DMS 273 (cell line): ENCODE data around the gene SPN.
"Not testable (repeated sequence)": the region's sequence is repeated elsewhere in the genome, so short reads cannot be mapped to it uniquely, and the experiment has no call there.

Source experiments
- DNase-seq: peaks from one replicate; lab custom pipeline; 2025; ENCODE audit not compliant: unreplicated experiment; lab: John Stamatoyannopoulos, UW

Gene SPN

DNA sequence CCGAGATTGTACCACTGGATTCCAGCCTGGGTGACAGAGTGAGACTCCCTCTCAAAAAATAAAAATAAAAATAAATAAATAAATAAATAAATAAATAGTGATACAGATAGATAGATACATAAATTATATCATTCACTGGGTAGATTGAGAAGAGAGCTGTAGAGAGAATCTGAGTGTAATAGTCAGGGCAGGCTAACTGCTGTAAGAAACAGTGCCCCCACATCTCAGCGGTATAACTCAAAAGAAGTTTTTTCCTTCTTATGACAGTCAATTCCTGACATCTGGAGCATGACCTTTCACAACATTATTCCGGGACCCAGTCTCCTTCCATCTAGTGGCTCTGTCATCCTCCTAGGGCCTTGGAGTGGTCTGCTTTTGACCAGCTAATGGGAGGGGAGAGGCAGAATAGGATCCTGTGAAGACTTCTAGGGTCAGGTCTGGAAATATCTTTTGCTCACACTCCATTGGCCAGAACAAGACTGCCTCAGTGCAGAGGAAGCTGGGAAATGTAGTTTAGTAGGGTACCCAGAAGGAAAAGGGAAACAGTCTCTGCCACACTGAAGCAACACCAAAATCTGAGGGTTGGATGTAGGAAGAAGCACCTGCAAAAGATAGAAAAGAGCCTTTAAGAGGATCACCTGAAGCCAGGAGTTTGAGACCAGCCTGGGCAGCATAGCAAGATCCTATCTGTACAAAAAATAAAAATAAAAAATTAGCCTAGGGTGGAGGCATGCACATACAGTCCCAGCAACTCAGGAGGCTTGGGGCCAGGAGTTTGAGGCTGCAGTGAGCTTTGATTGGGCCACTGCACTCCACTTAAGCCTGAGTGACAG lies 13.0 kb downstream of the SPN start:
- peak; percentile 76 for DNase-seq

DNA sequence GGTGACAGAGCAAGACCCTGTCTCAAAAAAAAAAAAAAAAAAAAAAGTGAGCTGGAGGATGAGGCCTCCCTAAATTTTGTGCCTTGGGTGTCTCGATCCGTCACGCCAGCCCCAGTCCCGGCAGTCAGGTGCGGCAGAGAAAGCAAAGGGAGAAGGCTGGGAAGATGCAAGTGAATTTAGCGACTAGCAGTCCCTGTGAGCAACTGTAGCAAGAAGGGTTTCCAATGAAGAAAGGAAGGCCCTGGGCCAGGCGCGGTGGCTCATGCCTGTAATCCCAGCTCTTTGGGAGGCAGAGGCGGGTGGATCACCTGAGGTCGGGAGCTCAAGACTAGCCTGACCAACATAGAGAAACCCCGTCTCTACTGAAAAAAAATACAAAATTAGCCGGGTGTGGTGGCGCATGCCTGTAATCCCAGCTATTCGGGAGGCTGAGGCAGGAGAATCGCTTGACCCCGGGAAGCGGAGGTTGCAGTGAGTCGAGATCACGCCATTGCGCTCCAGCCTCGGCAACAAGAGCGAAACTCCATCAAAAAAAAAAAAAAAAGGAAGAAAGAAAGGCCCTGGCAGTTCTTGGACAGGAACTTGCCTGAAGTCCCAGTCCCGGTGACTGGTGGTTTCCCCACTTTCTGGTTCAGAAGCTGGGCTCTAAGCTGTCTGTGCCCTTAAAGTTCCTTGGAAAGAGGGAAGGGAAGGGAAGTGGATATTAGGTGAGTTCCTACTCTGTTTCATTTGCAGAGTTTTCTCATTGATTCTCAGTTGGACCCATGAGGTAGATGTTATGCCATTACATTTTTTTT lies 14.1 kb downstream of the SPN start:
- no peak for DNase-seq

DNA sequence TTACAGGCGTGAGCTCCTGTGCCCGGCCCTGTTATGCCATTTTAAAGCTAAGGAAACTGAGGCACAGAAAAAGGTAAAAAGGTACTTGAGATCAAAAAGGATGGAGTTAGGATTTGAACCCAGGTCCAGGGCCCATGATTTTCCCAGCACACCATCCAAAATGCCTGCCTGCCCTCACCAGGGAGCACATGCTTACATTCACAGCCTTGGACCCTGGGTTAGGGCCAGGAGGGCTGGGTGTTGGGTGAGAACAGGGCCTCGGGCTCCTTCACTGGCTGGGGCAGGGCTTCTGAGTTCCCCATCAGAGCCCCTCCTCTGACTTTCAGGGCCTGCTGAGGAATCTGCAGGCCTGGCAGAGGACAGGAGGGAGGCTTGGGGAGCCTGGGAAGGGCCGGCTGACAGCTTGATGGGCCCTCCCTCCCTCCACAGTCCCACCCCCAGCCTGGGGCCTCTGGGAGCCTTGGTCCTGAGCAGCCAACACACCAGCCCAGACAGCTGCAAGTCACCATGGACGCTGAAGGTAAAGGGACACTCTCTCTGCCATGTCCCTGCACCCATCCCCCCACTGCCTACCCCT lies 15.7 kb downstream of the SPN start, which contains the start of gene QPRT:
QPRT (plus strand) TSS at position 490 of the 577 bp plus-strand sequence; CDS start at position 508, 18 bp downstream.
- peak; percentile 91 for DNase-seq

DNA sequence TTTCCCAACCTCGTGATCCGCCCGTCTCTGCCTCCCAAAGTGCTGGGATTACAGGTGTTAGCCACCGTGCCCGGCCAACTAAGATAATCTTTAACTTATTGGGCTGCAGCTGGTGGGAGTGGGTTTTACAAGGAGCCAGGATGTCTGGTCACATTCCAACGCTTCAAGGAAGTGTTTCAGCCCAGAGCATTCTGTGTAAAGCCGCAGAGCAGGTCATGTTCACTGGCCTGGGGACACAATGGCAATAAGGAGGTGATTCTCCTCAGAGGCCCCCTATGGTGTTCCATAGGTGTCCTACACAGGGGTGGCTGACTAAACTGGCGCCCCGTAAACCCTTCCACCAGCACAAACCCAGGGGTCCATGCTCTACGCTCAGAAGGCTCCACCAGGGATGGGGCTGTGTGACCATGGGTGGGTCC lies 17.1 kb downstream of the SPN start:
- DNase-seq = peak; percentile 30

DNA sequence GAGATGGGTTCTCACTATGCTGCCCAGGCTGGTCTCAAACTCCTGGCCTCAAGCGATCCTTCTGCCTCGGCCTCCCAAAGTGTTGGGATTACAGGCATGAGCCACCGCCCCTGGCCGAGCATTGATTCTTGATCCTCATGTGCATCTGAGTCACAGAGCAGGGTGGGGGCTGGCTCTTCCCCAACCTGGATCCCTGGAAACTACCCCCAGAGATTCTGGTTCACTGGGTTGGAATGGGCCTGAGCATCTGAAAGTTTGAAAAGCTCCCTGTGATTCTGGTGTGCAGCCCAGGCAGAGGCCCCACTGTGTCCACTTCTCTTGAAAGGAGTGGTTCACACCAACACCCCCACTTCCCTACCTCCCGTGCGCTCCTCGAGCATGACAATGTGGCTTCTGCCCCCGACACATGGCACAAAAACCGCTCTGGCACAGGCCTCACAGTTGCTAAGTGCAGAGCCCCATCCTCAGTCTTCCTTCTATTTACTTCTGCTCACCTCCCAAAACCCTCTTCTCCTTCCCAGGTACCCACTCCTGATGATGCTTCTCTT lies 20.6 kb downstream of the SPN start:
- DNase-seq = no peak

GRCh38 chr16:29684679-29685078 lies 21.6 kb downstream of the SPN start:
- no peak for DNase-seq

DNA sequence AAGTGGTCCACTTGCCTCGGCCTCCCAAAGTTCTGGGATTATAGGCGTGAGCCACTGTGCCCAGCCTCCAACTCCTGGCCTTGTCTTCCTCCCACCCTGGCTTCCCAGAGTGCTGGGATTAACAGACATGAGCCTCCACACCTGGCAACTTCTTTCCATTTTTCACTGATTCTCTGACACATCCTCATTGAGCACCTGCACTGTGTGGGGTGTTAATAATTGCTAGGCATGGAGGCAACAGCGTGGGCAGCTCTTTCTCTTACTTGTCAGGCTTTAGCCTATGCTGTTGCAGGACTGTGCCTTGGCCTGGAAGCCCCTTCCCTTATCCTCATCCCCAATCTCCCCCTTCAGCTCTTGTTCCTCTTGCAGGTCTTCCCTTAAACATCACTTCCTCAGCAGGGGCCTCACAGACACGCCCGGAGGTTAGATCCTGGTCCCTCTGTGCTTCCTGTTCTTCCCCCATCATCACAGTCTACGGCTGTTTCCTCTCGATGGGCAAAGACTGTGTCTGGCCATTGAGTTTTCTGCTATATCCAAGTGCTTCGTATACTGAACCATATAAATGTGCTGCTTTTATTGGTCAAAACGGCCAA lies 23.8 kb downstream of the SPN start:
- DNase-seq = no peak

DNA sequence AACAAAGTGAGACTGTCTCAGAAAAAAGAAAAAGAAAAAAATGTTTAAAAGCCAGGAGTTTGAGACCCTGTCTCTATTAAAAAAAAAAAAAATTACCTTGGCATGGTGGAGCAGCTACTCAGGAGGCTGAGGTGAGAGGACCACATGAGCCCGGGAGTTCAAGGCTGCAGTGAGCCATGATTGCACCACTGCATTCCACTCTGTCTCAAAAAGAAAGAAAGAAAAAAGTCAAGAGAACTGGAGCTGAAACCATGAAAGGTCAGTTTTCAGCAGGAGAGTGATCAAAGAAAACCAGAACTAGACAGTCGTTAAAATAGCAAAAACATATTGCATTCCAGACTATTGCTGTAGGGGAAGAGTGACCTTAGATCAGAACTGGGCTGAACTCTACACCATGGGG lies 24.7 kb downstream of the SPN start:
- DNase-seq = no peak

GRCh38 chr16:29688172-29688571 lies 25.1 kb downstream of the SPN start:
- no peak for DNase-seq

GRCh38 chr16:29689490-29690351 lies 26.7 kb downstream of the SPN start:
- not testable (repeated sequence) for DNase-seq

GRCh38 chr16:29692606-29693005 lies 29.6 kb downstream of the SPN start:
- not testable (repeated sequence) for DNase-seq

GRCh38 chr16:29694384-29695195 lies 31.5 kb downstream of the SPN start:
- DNase-seq = peak; percentile 70

DNA sequence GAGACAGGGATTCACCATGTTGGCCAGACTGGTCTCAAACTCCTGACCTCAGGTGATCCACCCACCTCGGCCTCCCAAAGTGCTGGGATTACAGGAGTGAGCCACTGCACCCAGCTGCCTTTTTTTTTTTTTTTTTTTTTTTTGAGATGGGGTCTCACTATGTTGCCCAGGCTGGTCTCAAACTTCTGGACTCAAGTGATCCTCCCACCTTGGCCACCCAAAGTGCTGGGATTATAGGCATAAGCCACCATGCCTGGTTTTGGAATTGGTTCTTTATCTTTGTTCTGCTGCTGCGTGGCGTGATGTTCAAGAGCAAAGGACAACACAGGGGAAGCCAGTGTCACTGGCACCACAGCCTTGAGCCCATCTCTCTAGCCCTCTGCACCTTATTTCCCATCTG lies 32.6 kb downstream of the SPN start:
- DNase-seq = not testable (repeated sequence)

- no peak for DNase-seq
These were observed 33.9 kb downstream of the SPN start for GRCh38 chr16:29696881-29697331.

GRCh38 chr16:29697391-29697790 lies 34.3 kb downstream of the SPN start:
- no peak for DNase-seq

DNA sequence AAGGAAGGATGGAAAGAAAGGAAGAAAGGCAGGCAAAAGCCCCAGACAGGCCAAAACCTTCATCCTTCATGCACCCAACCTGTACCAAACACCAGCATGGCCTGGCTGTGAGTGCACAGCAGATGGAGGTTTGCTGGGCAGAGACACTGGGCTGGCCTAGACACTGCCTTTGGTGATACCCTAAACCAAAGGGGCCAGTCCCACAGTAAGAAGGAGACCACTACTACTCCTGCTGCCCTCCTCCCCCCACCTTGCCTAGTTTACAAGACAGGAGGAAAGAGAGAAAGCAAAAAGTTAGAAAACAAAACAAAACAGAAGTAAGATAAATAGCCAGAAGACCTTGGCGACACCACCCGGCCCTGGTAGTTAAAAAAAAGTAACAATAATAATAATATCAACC lies 35.0 kb downstream of the SPN start:
- DNase-seq = no peak

DNA sequence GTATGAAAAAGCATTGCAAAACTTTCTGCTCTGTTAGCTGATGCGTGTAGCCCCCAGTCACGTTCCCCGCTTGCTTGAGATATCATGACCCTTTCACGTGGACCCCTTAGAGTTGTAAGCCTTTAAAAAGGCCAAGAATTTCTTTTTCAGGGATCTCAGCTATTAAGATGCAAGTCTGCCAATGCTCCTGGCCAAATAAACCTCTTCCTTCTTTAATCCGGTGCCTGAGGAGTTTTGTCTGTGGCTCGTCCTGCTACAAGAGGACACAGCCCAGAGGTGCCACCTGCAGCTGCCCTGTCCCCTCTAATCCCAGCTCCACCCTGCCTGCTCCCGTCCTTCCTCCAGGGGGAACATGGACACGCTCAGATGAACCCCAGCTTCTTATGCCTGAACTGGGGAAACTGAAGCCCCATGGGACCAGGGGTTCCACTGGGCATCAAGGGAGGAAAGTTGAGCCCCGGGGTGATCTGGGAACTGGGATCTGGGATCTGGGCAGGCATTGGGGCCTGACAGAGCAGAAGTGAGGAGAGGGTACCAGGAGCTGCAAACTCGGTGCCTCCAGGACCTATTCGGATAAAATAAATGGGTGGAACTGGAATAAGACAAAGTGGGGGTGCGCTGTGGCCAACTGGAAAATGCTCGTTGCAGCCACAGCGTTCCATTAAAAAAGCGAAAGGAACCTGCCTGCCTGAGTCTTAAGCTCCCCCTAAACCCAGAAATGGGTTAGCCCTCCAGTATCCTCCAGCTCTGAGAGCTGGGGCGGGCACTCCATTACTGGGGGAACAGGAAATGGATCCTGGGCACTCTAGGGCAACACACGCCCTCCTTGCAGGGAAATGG lies 35.7 kb downstream of the SPN start:
- DNase-seq = no peak
